Kidney (tissue), 14 donors: Measurements from ENCODE around the gene SRP14. TPM values are rescaled to one million over a fixed set of nuclear protein-coding genes. Genes with fewer than 3 reads are reported as not detected.
A peak's percentile ranks its signal among the peaks of the same experiment; 100 is the strongest.
"Not testable (repeated sequence)": the region's sequence is repeated elsewhere in the genome, so short reads cannot be mapped to it uniquely, and the experiment has no call there.

Experiments used
- DNase-seq, 5 donors: peaks; one replicate each; pipeline ENCODE4 v3.0.0-alpha.2; 2013 to 2020
- FAIRE-seq: peaks from 2 replicates; lab custom pipeline; 2012; peaks lifted over from hg19 to GRCh38; lab: Jason Lieb, UNC
- H3K27ac ChIP-seq, 2 donors: one replicate each; pipeline ENCODE4 v1.7.0; 2013; ENCODE audit warnings: low read depth in 2 of 2, low read length in 2 of 2, inconsistent platforms in 1 of 2
- H3K27me3 ChIP-seq: one replicate; pipeline ENCODE4 v1.7.1; 2013; ENCODE audit warnings: low read length, inconsistent platforms; ENCODE audit not compliant: control insufficient read depth, insufficient read depth
- H3K36me3 ChIP-seq, 3 donors: one replicate each; pipeline versions ENCODE4 v1.7.0 to v1.7.1; 2013; ENCODE audit warnings: low read length in 3 of 3, control low read depth in 1 of 3, inconsistent platforms in 1 of 3; ENCODE audit not compliant: insufficient read depth in 3 of 3, control insufficient read depth in 2 of 3
- H3K4me1 ChIP-seq, 3 donors: one replicate each; pipeline versions ENCODE4 v1.7.0 to v1.7.1; 2013; ENCODE audit warnings: low read length in 3 of 3, inconsistent platforms in 1 of 3, low read depth in 1 of 3; ENCODE audit not compliant: control insufficient read depth in 2 of 3, insufficient read depth in 2 of 3
- H3K4me3 ChIP-seq, 3 donors: one replicate each; pipeline versions ENCODE4 v1.7.0 to v1.8.1; 2013; ENCODE audit warnings: low read length in 3 of 3, control low read depth in 1 of 3, inconsistent platforms in 1 of 3
- H3K9ac ChIP-seq, 3 donors: one replicate each; pipeline versions ENCODE4 v1.7.0 to v1.7.1; 2013; ENCODE audit warnings: low read length in 3 of 3, control low read depth in 1 of 3, inconsistent platforms in 1 of 3
- H3K9me3 ChIP-seq, 3 donors: one replicate each; pipeline versions ENCODE4 v1.7.0 to v1.7.1; 2013; ENCODE audit warnings: low read length in 3 of 3, control low read depth in 1 of 3, inconsistent platforms in 1 of 3; ENCODE audit not compliant: control insufficient read depth in 2 of 3, insufficient read depth in 1 of 3
- CTCF ChIP-seq: IDR thresholded peaks from 3 replicates; pipeline ENCODE4 v1.5.1; 2012; ENCODE audit warnings: mild to moderate bottlenecking, moderate library complexity, borderline replicate concordance; ENCODE audit not compliant: insufficient read depth; ENCODE audit errors: extremely low read depth
- intact Hi-C: fragments of 100-400 bp; cut with DNase I; formaldehyde crosslinking; loops from one replicate; pipeline ENCODE4 v1.11.1; 2022
- polyA plus RNA-seq: library from polyadenylated mRNA; stranded (reverse); fragments of 350-450 nt; fragmentation: Illumina TruSeq; extraction: RNeasy Lipid Tissue Mini Kit (QIAGEN cat#74804); gene quantifications from one replicate; pipeline ENCODE4 v1.2.3, GENCODE V29; 2014; ENCODE audit warnings: low read depth, low replicate concordance; ENCODE audit not compliant: insufficient read depth
- total RNA-seq: library from RNA; stranded (reverse); fragmentation: NEBNext Ultra II Directional; extraction: Animal tissue kit (Norgen Biotek cat#: 25700); gene quantifications from one replicate; pipeline ENCODE4 v1.2.1, GENCODE V29; 2021
- donor health status: control.
- donor health status: control.
- donor health status: control.
- donor health status: control.
- donor health status: control.
- donor health status: DM: yes; HTN: yes; CAD: no.
- donor health status: Normal renal cell carcinoma (clear cell type).

Gene SRP14
- total and polyA plus RNA-seq, 2 donors from 2014 or later: 190 to 867 TPM

GRCh38 chr15:40040770-40041169, 1.8 kb upstream of the SRP14 start:
- Histone ChIP-seq H3K9ac (no peak overlapping the region), H3K27me3 (no peaks in the 10 kb centered on the region), H3K4me1 (peaks cover 6 to 24% (median 7%) of the 10 kb centered on the region in 3 donors), H3K27ac (no peak overlapping the region), H3K9me3 (no peaks in the 10 kb centered on the region), H3K36me3 (peaks cover 2 to 12% (median 6%) of the 10 kb centered on the region in 3 donors), H3K4me3 (no peak overlapping the region)
- intact Hi-C loops: loop anchor here (5.0 to 10.0 kb wide), 2 partner anchors 74 to 232 kb away; no protein-coding TSS in a partner anchor
- no peak for FAIRE-seq
- TF ChIP-seq CTCF: no peak
- DNase-seq: no peak

DNA sequence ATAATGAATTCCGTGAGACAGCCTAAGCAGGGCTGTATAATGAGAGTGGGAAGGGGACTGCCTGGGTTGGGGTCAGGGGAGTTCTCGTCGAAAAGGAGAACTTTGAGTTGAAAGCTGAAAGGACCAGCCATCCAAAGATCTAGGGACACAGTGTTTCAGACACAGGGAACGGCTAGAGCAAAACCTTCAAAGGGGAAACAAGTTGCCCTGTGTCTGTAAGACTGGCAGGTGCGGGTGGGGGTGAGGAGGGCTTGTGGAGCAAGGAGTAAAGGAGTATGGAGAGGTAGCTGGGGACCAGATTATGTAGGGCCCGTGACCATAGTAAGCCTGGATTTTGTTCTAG, 1.3 kb upstream of the SRP14 start:
- Histone ChIP-seq H3K27me3 (no peaks in the 10 kb centered on the region), H3K27ac (peak overlapping the region in 1 of 2 donors; percentile 42), H3K4me3 (peak overlapping the region in 1 of 3 donors; percentile 30), H3K9me3 (no peaks in the 10 kb centered on the region), H3K4me1 (peaks cover 4 to 19% (median 4%) of the 10 kb centered on the region in 3 donors), H3K36me3 (peaks cover 4 to 16% (median 8%) of the 10 kb centered on the region in 3 donors), H3K9ac (no peak overlapping the region)
- TF ChIP-seq CTCF: no peak
- DNase-seq (no peak), FAIRE-seq (no peak)
- intact Hi-C loops: loop anchor here (5.0 to 10.0 kb wide), 2 partner anchors 75 to 232 kb away; no protein-coding TSS in a partner anchor

DNA sequence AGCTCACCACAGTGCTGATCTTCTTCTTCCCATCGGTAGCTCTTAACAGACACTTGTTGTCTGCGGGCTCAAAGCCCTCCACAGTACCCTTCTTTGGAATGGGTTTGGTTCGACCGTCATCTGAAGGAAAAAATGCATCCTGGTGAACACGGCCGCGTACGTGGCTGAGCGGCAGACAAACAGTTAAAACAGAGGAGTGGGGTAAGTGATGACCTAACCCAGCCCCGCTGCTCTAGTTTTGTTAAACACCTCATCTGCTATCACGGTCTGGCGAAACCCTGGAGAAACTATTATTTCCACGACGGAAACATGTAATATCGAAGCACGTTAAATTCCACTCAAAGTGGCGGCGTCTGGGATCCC, 725 bp downstream of the SRP14 start:
- Histone ChIP-seq H3K27ac (peak overlapping the region; percentile 97 to 98), H3K27me3 (no peaks in the 10 kb centered on the region), H3K9ac (peak overlapping the region; percentile 92 to 100 (median 96)), H3K4me1 (peaks cover 3 to 13% (median 3%) of the 10 kb centered on the region in 3 donors), H3K4me3 (peak overlapping the region; percentile 90 to 100 (median 92)), H3K36me3 (peaks cover 7 to 28% (median 16%) of the 10 kb centered on the region in 3 donors), H3K9me3 (no peaks in the 10 kb centered on the region)
- DNase-seq: peak in 3 of 5 donors; percentile 61 to 70 (median 64)
- intact Hi-C loops: no loop called here
- no peak for TF ChIP-seq CTCF
- FAIRE-seq: no peak

- Histone ChIP-seq H3K36me3 (peaks cover 7 to 32% (median 16%) of the 10 kb centered on the region in 3 donors), H3K27ac (no peak overlapping the region), H3K27me3 (no peaks in the 10 kb centered on the region), H3K4me3 (peak overlapping the region; percentile 90 to 100 (median 92)), H3K9me3 (no peaks in the 10 kb centered on the region), H3K4me1 (peaks cover 3 to 13% (median 3%) of the 10 kb centered on the region in 3 donors), H3K9ac (peak overlapping the region; percentile 92 to 100 (median 96))
- TF ChIP-seq CTCF: no peak
- intact Hi-C loops: no loop called here
- no peak for DNase-seq
- FAIRE-seq: no peak
These were observed 1.3 kb downstream of the SRP14 start for GRCh38 chr15:40037721-40038120.

DNA sequence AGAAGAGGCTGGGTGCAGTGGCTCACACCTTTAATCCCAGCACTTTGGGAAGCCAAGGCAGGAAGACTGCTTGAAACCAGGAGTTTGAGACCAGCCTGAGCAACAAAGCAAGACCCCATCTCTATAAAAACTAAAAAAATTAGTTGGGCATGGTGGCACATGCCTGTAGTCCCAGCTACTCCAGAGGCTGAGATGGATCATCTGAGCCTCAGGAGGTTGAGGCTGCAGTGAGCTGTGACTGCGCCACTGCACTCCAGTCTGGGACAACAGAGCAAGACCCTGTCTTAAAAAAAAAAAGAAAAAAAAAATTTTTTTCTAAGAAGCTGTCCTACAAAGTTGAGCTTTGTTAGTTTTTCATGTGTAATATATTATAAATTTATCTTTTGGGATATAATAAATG, 3.8 kb downstream of the SRP14 start:
- peaks cover 3 to 12% (median 3%) of the 10 kb centered on the region in 3 donors for H3K4me1 ChIP-seq
- H3K9ac ChIP-seq, FAIRE-seq, intact Hi-C loops, DNase-seq, H3K9me3 ChIP-seq, H3K4me3 ChIP-seq, H3K27me3 ChIP-seq, H3K27ac ChIP-seq: not testable (repeated sequence)
- H3K36me3 ChIP-seq: peaks cover 7 to 36% (median 25%) of the 10 kb centered on the region in 3 donors
